Kidney (tissue), 14 donors: ENCODE results near the gene ABHD2. TPM values are rescaled to one million over a fixed set of nuclear protein-coding genes. Genes with fewer than 3 reads are reported as not detected.
A peak's percentile ranks its signal among the peaks of the same experiment; 100 is the strongest.

Experiments
- DNase-seq, 5 donors: peaks; one replicate each; pipeline ENCODE4 v3.0.0-alpha.2; 2013 to 2020
- FAIRE-seq: peaks from 2 replicates; lab custom pipeline; 2012; peaks lifted over from hg19 to GRCh38; lab: Jason Lieb, UNC
- H3K27ac ChIP-seq, 2 donors: one replicate each; pipeline ENCODE4 v1.7.0; 2013; ENCODE audit warnings: low read depth in 2 of 2, low read length in 2 of 2, inconsistent platforms in 1 of 2
- H3K27me3 ChIP-seq: one replicate; pipeline ENCODE4 v1.7.1; 2013; ENCODE audit warnings: low read length, inconsistent platforms; ENCODE audit not compliant: control insufficient read depth, insufficient read depth
- H3K36me3 ChIP-seq, 3 donors: one replicate each; pipeline versions ENCODE4 v1.7.0 to v1.7.1; 2013; ENCODE audit warnings: low read length in 3 of 3, control low read depth in 1 of 3, inconsistent platforms in 1 of 3; ENCODE audit not compliant: insufficient read depth in 3 of 3, control insufficient read depth in 2 of 3
- H3K4me1 ChIP-seq, 3 donors: one replicate each; pipeline versions ENCODE4 v1.7.0 to v1.7.1; 2013; ENCODE audit warnings: low read length in 3 of 3, inconsistent platforms in 1 of 3, low read depth in 1 of 3; ENCODE audit not compliant: control insufficient read depth in 2 of 3, insufficient read depth in 2 of 3
- H3K4me3 ChIP-seq, 3 donors: one replicate each; pipeline versions ENCODE4 v1.7.0 to v1.8.1; 2013; ENCODE audit warnings: low read length in 3 of 3, control low read depth in 1 of 3, inconsistent platforms in 1 of 3
- H3K9ac ChIP-seq, 3 donors: one replicate each; pipeline versions ENCODE4 v1.7.0 to v1.7.1; 2013; ENCODE audit warnings: low read length in 3 of 3, control low read depth in 1 of 3, inconsistent platforms in 1 of 3
- H3K9me3 ChIP-seq, 3 donors: one replicate each; pipeline versions ENCODE4 v1.7.0 to v1.7.1; 2013; ENCODE audit warnings: low read length in 3 of 3, control low read depth in 1 of 3, inconsistent platforms in 1 of 3; ENCODE audit not compliant: control insufficient read depth in 2 of 3, insufficient read depth in 1 of 3
- CTCF ChIP-seq: IDR thresholded peaks from 3 replicates; pipeline ENCODE4 v1.5.1; 2012; ENCODE audit warnings: mild to moderate bottlenecking, moderate library complexity, borderline replicate concordance; ENCODE audit not compliant: insufficient read depth; ENCODE audit errors: extremely low read depth
- intact Hi-C: fragments of 100-400 bp; cut with DNase I; formaldehyde crosslinking; loops from one replicate; pipeline ENCODE4 v1.11.1; 2022
- polyA plus RNA-seq: library from polyadenylated mRNA; stranded (reverse); fragments of 350-450 nt; fragmentation: Illumina TruSeq; extraction: RNeasy Lipid Tissue Mini Kit (QIAGEN cat#74804); gene quantifications from one replicate; pipeline ENCODE4 v1.2.3, GENCODE V29; 2014; ENCODE audit warnings: low read depth, low replicate concordance; ENCODE audit not compliant: insufficient read depth
- total RNA-seq: library from RNA; stranded (reverse); fragmentation: NEBNext Ultra II Directional; extraction: Animal tissue kit (Norgen Biotek cat#: 25700); gene quantifications from one replicate; pipeline ENCODE4 v1.2.1, GENCODE V29; 2021
- donor health status: control.
- donor health status: control.
- donor health status: control.
- donor health status: control.
- donor health status: control.
- donor health status: DM: yes; HTN: yes; CAD: no.
- donor health status: Normal renal cell carcinoma (clear cell type).

The ABHD2 gene
- total and polyA plus RNA-seq, 2 donors from 2014 or later, result 13.3 to 123 TPM

- no peak overlapping the region for H3K9ac ChIP-seq
- FAIRE-seq (no peak), DNase-seq (no peak)
- H3K27ac ChIP-seq, result no peak overlapping the region
- no peaks in the 10 kb centered on the region for H3K9me3 ChIP-seq
- no peaks in the 10 kb centered on the region for H3K36me3 ChIP-seq
- H3K4me3 ChIP-seq, result no peak overlapping the region
- intact Hi-C loops, result no loop called here
- no peaks in the 10 kb centered on the region for H3K27me3 ChIP-seq
- no peak for TF ChIP-seq CTCF
- H3K4me1 ChIP-seq, result no peaks in the 10 kb centered on the region
Measured at GRCh38 chr15:89208256-89208655, 120.0 kb downstream of the ABHD2 start.

- intact Hi-C loops, result no loop called here
- FAIRE-seq (no peak), DNase-seq (no peak)
Measured at GRCh38 chr15:89209057-89209456, 120.8 kb downstream of the ABHD2 start.

GRCh38 chr15:89211678-89212170 is 123.5 kb downstream of the ABHD2 start:
- peak in 1 of 5 donors; percentile 27 for DNase-seq

More at GRCh38 chr15:89209057-89209456, 120.8 kb downstream of the ABHD2 start:
- Histone ChIP-seq H3K4me1 (no peaks in the 10 kb centered on the region), H3K4me3 (no peak overlapping the region), H3K36me3 (no peaks in the 10 kb centered on the region), H3K27ac (no peak overlapping the region), H3K9ac (no peak overlapping the region), H3K9me3 (no peaks in the 10 kb centered on the region), H3K27me3 (no peaks in the 10 kb centered on the region)
- no peak for TF ChIP-seq CTCF

More at GRCh38 chr15:89211678-89212170, 123.5 kb downstream of the ABHD2 start:
- no peaks in the 10 kb centered on the region for H3K27me3 ChIP-seq
- H3K27ac ChIP-seq, result no peak overlapping the region
- no peak overlapping the region for H3K9ac ChIP-seq
- FAIRE-seq, result no peak
- no peak overlapping the region for H3K4me3 ChIP-seq
- intact Hi-C loops, result no loop called here
- no peaks in the 10 kb centered on the region for H3K9me3 ChIP-seq
- H3K4me1 ChIP-seq, result no peaks in the 10 kb centered on the region
- TF ChIP-seq CTCF, result no peak
- H3K36me3 ChIP-seq, result no peaks in the 10 kb centered on the region
